Osteoblast (primary cell): ENCODE results near the gene LOXL3. TPM values are rescaled to one million over a fixed set of nuclear protein-coding genes. Genes with fewer than 3 reads are reported as not detected.
A peak's percentile ranks its signal among the peaks of the same experiment; 100 is the strongest.

Source experiments
- DNase-seq: peaks from one replicate; pipeline ENCODE4 v3.0.0; 2011; ENCODE audit warnings: low spot score, mixed read lengths; ENCODE audit not compliant: insufficient read length; ENCODE audit errors: missing footprints
- H2AFZ ChIP-seq: 2 replicates; pipeline ENCODE4 v1.6.0; 2011; ENCODE audit warnings: mild to moderate bottlenecking, low read length
- H3K27ac ChIP-seq: 2 replicates; pipeline ENCODE4 v1.5.1; 2011; ENCODE audit warnings: mild to moderate bottlenecking, low read depth, low read length, moderate library complexity
- H3K27me3 ChIP-seq: 2 replicates; pipeline ENCODE4 v1.6.0; 2012; ENCODE audit warnings: mild to moderate bottlenecking, control low read depth, inconsistent platforms, low read length, moderate library complexity; ENCODE audit not compliant: insufficient read depth
- H3K36me3 ChIP-seq: 2 replicates; pipeline ENCODE4 v1.5.1; 2011; ENCODE audit warnings: mild to moderate bottlenecking, low read length, control low read depth, moderate library complexity; ENCODE audit not compliant: insufficient read depth
- H3K4me1 ChIP-seq: 2 replicates; pipeline ENCODE4 v1.5.1; 2011; ENCODE audit warnings: mild to moderate bottlenecking, low read length, control low read depth, moderate library complexity; ENCODE audit not compliant: insufficient read depth
- H3K4me2 ChIP-seq: 2 replicates; pipeline ENCODE4 v1.6.0; 2011; ENCODE audit warnings: mild to moderate bottlenecking, low read length; ENCODE audit not compliant: insufficient read depth
- H3K4me3 ChIP-seq: fragments of 200-600 bp; sonication (generic); 3 replicates; pipeline ENCODE4 v1.5.1; 2012; ENCODE audit warnings: mild to moderate bottlenecking, low read length, inconsistent platforms; ENCODE audit not compliant: insufficient read depth
- H3K79me2 ChIP-seq: 2 replicates; pipeline ENCODE4 v1.6.0; 2012; ENCODE audit warnings: mild to moderate bottlenecking, low read length, control low read depth, inconsistent platforms; ENCODE audit not compliant: insufficient read depth
- H3K9me3 ChIP-seq: 2 replicates; pipeline ENCODE4 v1.5.1; 2011; ENCODE audit warnings: low read depth, low read length, control low read depth
- H4K20me1 ChIP-seq: 2 replicates; pipeline ENCODE4 v1.6.0; 2012; ENCODE audit warnings: mild to moderate bottlenecking, low read length, control low read depth; ENCODE audit not compliant: insufficient read depth
- CTCF ChIP-seq: IDR thresholded peaks from 2 replicates; pipeline ENCODE4 v1.5.1; 2011; ENCODE audit warnings: mild to moderate bottlenecking, low read depth, low read length, moderate library complexity; ENCODE audit errors: extremely low read depth
- total RNA-seq: library from RNA; depleted of rRNA; stranded (reverse); fragments of >200 nt; gene quantifications from 2 replicates; pipeline ENCODE4 v1.2.3, GENCODE V29; 2012

LOXL3 gene
- total RNA-seq, 1 donor = 97.4 TPM

GRCh38 chr2:74582184-74582583 is 28.4 kb upstream of the LOXL3 start:
- Histone ChIP-seq H3K79me2 (no peaks in the 10 kb centered on the region), H3K36me3 (no peaks in the 10 kb centered on the region), H4K20me1 (no peaks in the 10 kb centered on the region), H3K27me3 (no peaks in the 10 kb centered on the region), H2AFZ (no peak overlapping the region), H3K4me2 (no peak overlapping the region), H3K9me3 (no peaks in the 10 kb centered on the region), H3K27ac (no peak overlapping the region), H3K4me1 (peaks cover 43% of the 10 kb centered on the region), H3K4me3 (no peak overlapping the region)
- DNase-seq = no peak
- no peak for TF ChIP-seq CTCF

- Histone ChIP-seq H3K9me3 (no peaks in the 10 kb centered on the region), H3K4me2 (no peak overlapping the region), H3K4me1 (peaks cover 50% of the 10 kb centered on the region), H3K36me3 (no peaks in the 10 kb centered on the region), H3K4me3 (no peak overlapping the region), H3K79me2 (no peaks in the 10 kb centered on the region), H4K20me1 (no peaks in the 10 kb centered on the region), H3K27ac (no peak overlapping the region), H2AFZ (no peak overlapping the region), H3K27me3 (no peaks in the 10 kb centered on the region)
- no peak for DNase-seq
- no peak for TF ChIP-seq CTCF
These were observed 27.7 kb upstream of the LOXL3 start for GRCh38 chr2:74581463-74581862.

GRCh38 chr2:74578408-74578807 is 24.7 kb upstream of the LOXL3 start:
- Histone ChIP-seq H3K4me1 (peaks cover 55% of the 10 kb centered on the region), H3K79me2 (no peaks in the 10 kb centered on the region), H3K4me2 (no peak overlapping the region), H3K4me3 (no peak overlapping the region), H3K36me3 (no peaks in the 10 kb centered on the region), H2AFZ (no peak overlapping the region), H3K27ac (no peak overlapping the region), H3K9me3 (no peaks in the 10 kb centered on the region), H4K20me1 (no peaks in the 10 kb centered on the region), H3K27me3 (no peaks in the 10 kb centered on the region)
- no peak for DNase-seq
- TF ChIP-seq CTCF = no peak

GRCh38 chr2:74577448-74577847 is 23.7 kb upstream of the LOXL3 start:
- no peak for DNase-seq
- no peaks in the 10 kb centered on the region for H4K20me1 ChIP-seq
- H3K27me3 ChIP-seq = no peaks in the 10 kb centered on the region
- H3K4me3 ChIP-seq = no peak overlapping the region
- H3K9me3 ChIP-seq = no peaks in the 10 kb centered on the region
- no peaks in the 10 kb centered on the region for H3K36me3 ChIP-seq
- peak overlapping the region; percentile 49 for H3K4me2 ChIP-seq
- no peaks in the 10 kb centered on the region for H3K79me2 ChIP-seq
- peaks cover 52% of the 10 kb centered on the region for H3K4me1 ChIP-seq
- no peak for TF ChIP-seq CTCF
- peak overlapping the region; percentile 66 for H2AFZ ChIP-seq
- peak overlapping the region; percentile 90 for H3K27ac ChIP-seq
